IPS DF 4.7 (cell line): ENCODE measurements around the gene HINT2.

ENCODE experiments used
- DNase-seq: peaks from one replicate; pipeline ENCODE4 v3.0.0-alpha.2; 2013; ENCODE audit warnings: low spot score; ENCODE audit errors: extremely low read depth

HINT2 gene

DNA sequence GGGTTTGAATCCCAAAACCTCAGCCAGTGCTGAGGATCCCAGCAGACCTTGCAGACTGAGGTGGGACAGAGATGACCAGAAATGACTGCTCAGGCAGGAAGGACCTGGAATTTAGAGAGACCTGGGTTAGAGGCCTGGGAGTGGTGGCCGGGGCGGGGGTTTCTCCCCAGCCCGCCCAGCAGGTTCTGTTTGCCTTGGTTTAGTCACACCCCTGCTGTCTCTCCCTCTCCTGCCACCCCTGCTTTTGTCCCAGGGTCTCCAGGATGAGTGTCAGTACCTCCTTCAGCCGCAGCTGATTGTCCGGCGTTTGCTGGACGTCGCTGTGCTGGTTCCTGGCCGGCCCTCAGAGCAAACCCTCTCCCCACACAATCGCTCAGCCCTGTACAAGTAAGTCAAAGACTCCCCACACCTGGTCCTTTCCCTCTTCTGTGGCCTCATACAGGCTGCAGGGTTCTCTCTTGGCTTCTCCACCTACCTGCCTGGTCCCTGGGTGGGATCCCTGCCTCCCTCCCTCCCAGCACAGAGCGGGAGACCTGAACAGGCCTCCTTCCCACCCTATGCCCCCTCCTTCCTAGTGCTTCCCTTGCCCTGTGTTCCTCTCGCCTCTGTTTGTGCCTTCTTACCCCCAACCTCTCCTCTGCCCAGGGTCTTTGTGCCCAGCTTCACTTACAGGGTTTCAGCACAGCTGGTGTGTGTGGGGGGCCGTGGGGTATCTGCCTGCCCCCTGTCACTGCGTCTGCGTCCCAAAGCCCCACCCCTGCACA, 26.2 kb upstream of the HINT2 start:
- DNase-seq, result no peak

DNA sequence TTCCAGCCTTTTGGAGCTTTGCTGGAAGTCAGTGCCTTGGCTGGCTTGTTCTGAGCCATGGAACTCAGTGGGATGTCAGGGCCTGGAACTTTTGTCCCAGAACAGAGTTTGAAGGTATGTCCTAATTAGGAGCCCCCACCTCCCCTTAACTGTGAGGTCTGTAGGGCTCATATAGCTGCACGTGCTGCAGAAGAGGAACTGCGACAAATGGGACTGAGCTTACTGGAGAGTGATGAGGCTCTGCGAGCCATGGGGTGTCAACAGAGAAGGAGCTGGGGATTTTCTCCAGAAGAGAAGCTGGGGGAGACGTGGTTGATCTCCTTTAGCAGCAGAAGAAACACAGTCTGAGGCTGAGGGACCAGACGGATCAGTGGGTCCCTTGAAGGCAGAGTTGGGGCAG, 25.1 kb upstream of the HINT2 start:
- DNase-seq, result no peak

- no peak for DNase-seq
Measured at GRCh38 chr9:35836595-35836994, 21.8 kb upstream of the HINT2 start.

DNA sequence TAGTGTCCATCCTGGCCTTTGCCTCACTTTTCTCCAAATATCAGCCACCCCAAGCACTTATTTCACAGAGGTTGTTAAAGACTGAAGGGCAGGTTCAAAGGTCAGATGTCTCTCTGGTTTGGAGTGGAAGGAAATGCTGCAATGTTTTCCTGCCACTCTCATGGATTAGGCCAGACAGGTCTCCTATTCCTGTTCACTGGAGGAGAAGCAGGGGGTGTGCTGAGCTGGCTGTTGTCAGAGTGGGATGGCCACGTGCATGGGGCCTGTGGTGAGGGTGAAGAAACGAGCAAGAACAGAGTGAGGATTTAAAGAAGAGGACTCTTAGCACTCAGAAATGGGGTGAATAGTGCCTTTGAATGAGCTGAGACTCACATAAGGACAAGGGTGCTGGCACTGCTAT, 20.9 kb upstream of the HINT2 start:
- DNase-seq, result no peak

GRCh38 chr9:35835216-35835632, 20.4 kb upstream of the HINT2 start:
- DNase-seq, result no peak

DNA sequence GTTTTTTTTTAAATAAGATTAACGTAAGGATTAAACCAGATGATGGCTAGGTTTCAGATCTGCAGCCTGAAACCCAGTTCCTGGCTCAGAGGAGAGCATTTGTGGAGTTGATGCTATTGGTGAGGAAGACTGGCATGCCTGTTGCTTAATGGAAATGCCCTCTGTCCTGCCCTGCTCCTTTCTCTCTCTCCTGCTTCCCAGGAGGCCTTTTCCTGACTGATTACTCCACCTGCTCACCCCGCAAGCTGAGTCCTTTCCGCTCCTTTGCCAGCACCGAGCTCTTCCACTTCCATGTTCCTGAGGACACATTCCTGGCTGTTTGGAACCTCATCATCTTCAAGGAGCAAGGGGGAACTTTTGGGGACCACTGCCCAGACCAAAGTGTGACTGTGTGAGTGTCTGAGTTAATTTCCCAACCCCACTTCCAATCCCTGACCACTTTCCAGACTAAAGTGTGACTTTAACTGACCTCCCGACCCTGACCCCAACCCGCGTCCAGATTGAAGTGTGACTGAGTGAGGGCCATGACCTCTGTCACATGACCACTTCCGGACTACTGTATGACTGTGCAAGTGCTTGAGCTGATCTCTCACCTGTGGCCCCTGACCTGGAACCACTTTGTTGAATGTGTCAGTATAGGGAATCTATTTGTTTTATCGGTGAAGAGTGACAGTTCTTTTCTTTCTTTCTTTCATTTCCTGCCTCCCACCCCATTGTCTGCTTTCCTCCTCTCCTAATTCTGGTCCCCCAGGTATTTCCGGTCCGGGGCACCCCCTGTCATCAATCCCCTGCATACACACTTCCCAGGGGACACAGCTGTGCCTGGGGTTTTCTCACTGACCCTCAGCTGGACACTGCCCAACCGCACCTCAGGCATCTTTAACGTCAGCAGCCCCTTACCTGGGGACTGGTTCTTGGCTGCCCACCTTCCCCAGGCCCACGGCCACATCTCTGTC, 19.7 kb upstream of the HINT2 start:
- no peak for DNase-seq

DNA sequence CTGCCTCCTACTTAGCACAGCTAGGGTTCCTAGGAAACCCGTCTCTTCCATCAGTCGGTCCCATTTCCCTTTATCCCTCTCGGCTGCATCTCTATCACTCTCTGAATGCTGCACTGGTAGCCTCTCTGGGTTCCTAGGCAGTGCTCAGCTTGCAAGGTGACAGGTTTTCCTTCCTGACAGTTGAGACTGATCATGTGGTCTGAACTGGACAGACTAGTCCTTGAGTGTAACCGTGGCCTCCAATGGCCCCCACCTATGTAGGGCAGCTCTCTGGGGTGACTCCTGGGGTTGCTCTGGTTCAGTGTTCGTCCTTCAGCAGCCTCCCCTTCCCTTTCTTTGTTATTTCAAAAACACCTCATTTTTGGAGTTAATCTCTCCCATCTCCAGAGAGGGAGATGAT, 18.0 kb upstream of the HINT2 start:
- DNase-seq, result no peak

DNA sequence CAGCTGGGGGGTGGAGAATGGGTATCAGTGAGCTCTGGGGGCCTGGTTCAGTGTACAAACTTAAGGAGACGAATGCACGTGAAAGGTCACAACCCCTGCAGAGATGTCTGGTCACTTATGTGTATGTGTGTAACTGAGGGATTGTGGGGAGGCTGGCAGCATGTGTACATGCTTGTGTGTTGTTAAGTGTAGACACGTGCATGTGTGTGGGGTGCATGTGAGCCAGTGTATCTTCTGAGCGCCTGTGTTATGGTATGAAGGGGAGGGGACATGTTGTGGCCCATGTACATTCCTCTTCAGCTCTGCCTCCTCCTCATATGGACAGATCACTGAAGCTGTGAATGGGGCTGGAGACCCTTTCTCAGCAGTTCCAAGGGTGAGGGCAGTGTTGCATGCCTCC, 16.2 kb upstream of the HINT2 start:
- DNase-seq, result no peak

- no peak for DNase-seq
Measured at GRCh38 chr9:35829764-35830096, 14.9 kb upstream of the HINT2 start.

- DNase-seq, result no peak
Measured at GRCh38 chr9:35829084-35829763, 14.4 kb upstream of the HINT2 start, which contains the start of gene TMEM8B. TSS of gene TMEM8B (plus strand) at chr9:35829228. CDS start at chr9:35829448, 220 bp downstream.

DNA sequence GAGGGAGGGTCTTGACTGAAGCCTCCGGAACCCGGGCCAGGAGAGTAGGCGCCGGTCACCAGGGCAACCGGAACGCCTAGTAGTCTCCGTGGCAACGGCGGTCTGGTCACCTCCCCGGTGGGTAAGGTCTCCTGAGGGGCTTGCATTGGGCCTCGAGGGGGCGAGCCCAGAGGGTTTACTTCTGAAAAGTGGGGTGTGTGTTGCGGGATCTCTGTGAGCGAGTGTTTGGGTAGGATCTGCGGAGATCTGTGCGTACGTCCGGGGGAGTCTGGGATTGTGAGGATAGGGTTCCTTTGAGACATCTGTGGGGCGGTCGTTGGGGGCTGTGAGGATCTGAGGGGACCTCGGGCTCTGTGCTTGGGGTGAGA, 13.9 kb upstream of the HINT2 start, which contains the start of gene FAM221B:
Gene FAM221B (minus strand): TSS at position 17 of the 368 bp plus-strand sequence. CDS start 2,571 bp downstream, outside the sequence.
- DNase-seq, result no peak

GRCh38 chr9:35827486-35827885, 12.6 kb upstream of the HINT2 start:
- no peak for DNase-seq

DNA sequence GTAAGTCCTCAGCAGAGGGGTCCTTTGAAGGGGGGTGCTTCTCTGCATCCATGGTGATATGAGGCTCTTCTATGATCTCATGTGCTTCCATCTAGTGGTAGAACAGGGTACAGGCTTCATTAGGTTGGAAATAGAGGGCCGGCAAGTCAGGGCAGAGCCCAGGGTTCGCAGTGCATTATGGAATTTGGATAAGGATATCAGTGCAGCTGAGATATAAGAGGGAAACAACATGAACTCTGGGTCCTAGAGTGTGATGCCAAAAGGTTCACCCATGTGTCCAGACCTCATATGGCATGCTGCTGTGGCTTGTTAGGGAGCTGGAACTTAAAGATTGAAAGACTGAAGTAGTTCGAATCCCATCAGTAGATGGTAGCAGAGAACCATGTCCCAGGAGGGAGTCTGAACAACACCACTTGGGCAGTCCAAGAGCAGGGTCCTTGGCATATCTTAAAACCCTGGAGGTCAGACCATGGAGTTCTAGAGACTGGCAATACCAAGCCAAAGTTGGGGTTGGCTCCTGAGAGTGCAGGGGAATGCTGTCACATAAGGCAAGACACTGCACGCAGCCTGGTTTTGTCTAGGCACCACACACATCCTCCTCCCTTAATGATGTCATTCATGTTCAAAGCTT, 11.3 kb upstream of the HINT2 start:
- no peak for DNase-seq

GRCh38 chr9:35822926-35823325, 8.1 kb upstream of the HINT2 start:
- DNase-seq, result no peak

GRCh38 chr9:35820076-35820475, 5.2 kb upstream of the HINT2 start:
- no peak for DNase-seq

- DNase-seq, result no peak
Measured at GRCh38 chr9:35818341-35818740, 3.5 kb upstream of the HINT2 start.

- no peak for DNase-seq
Measured at GRCh38 chr9:35816708-35817107, 1.9 kb upstream of the HINT2 start.

DNA sequence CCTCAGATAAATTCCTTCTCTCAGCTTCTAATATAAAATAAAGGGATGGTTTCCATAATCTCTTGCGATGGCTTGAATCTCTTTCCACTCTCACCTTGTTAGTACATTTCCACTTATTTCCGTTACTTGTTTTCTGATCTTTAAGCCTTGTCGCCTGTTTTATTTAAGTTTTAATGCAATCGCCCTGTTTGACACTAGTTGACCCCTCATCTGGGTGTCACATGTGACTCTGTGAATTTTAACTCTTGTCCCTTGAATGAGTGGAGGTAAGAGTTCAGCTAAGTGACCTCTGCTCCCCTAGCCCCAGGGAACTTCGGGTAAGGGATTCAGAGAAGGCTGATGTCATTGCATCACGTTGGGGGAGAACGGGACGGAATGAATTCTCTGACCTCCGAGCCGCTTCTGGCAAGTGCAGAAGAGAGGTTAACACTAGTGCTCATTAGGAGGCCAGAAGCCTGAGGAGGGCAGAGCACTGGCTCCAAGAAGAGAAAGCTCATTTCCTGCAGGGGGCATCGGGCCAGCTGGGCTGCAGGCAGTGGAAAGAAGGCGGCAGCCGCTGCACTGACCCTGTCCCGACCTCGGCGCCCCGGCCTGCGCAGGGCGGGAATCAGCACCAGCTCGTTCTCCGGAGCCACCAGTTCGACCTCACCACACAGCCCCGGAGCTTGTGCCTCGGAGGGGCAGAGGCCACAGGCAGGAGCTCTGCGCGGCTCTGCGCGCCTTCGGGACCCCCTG, 569 bp downstream of the HINT2 start:
- no peak for DNase-seq

GRCh38 chr9:35813434-35814105, 1.3 kb downstream of the HINT2 start:
- DNase-seq, result no peak

GRCh38 chr9:35812025-35812602, 2.7 kb downstream of the HINT2 start, which contains the start of gene SPAG8:
TSS of gene SPAG8 (minus strand) at chr9:35812262. CDS start at chr9:35812147, 115 bp downstream.
- peak; percentile 94 for DNase-seq
